GM18868 (cell line): ENCODE data around the gene CDH12.
"Not testable (repeated sequence)": the region's sequence is repeated elsewhere in the genome, so short reads cannot be mapped to it uniquely, and the experiment has no call there.

Experiments used
- ATAC-seq: cut with Tn5 transposase; IDR thresholded peaks from one replicate; pipeline ENCODE4 v1.9.1; 2021; ENCODE audit warnings: mild to moderate bottlenecking, moderate library complexity; ENCODE audit not compliant: unreplicated experiment

CDH12 gene

GRCh38 chr5:22471154-22471553 lies 382.0 kb downstream of the CDH12 start:
- no peak for ATAC-seq

- ATAC-seq: no peak
Observed at GRCh38 chr5:22470408-22470807, 382.7 kb downstream of the CDH12 start.

- ATAC-seq: no peak
Observed at GRCh38 chr5:22465616-22466015, 387.5 kb downstream of the CDH12 start.

- ATAC-seq: no peak
Observed at GRCh38 chr5:22465177-22465576, 388.0 kb downstream of the CDH12 start.

- ATAC-seq: no peak
Observed at GRCh38 chr5:22460189-22460588, 393.0 kb downstream of the CDH12 start.

- no peak for ATAC-seq
Observed at GRCh38 chr5:22432905-22433304, 420.2 kb downstream of the CDH12 start.

GRCh38 chr5:22431840-22432239 lies 421.3 kb downstream of the CDH12 start:
- ATAC-seq: no peak

GRCh38 chr5:22431406-22431805 lies 421.7 kb downstream of the CDH12 start:
- ATAC-seq: no peak

GRCh38 chr5:22411554-22412349 lies 441.4 kb downstream of the CDH12 start:
- ATAC-seq: no peak

GRCh38 chr5:22391956-22392355 lies 461.2 kb downstream of the CDH12 start:
- ATAC-seq: no peak

- no peak for ATAC-seq
Observed at GRCh38 chr5:22390888-22391287, 462.3 kb downstream of the CDH12 start.

- no peak for ATAC-seq
Observed at GRCh38 chr5:22372826-22373660, 480.1 kb downstream of the CDH12 start.

- ATAC-seq: no peak
Observed at GRCh38 chr5:22372376-22372775, 480.8 kb downstream of the CDH12 start.

GRCh38 chr5:22354956-22355355 lies 498.2 kb downstream of the CDH12 start:
- no peak for ATAC-seq

GRCh38 chr5:22352493-22352892 lies 500.7 kb downstream of the CDH12 start:
- no peak for ATAC-seq

GRCh38 chr5:22351178-22351577 lies 502.0 kb downstream of the CDH12 start:
- no peak for ATAC-seq

- ATAC-seq: no peak
Observed at GRCh38 chr5:22348027-22348426, 505.1 kb downstream of the CDH12 start.

GRCh38 chr5:22344000-22344399 lies 509.1 kb downstream of the CDH12 start:
- no peak for ATAC-seq

- ATAC-seq: no peak
Observed at GRCh38 chr5:22341406-22341805, 511.7 kb downstream of the CDH12 start.

- ATAC-seq: not testable (repeated sequence)
Observed at GRCh38 chr5:22332949-22333348, 520.2 kb downstream of the CDH12 start.

- no peak for ATAC-seq
Observed at GRCh38 chr5:22329683-22330082, 523.5 kb downstream of the CDH12 start.

- ATAC-seq: no peak
Observed at GRCh38 chr5:22319798-22320197, 533.3 kb downstream of the CDH12 start.
